ENCODE measurements around the gene CAMSAP1.
"Not testable (repeated sequence)": the region's sequence is repeated elsewhere in the genome, so short reads cannot be mapped to it uniquely, and the experiment has no call there.

Gene CAMSAP1

DNA sequence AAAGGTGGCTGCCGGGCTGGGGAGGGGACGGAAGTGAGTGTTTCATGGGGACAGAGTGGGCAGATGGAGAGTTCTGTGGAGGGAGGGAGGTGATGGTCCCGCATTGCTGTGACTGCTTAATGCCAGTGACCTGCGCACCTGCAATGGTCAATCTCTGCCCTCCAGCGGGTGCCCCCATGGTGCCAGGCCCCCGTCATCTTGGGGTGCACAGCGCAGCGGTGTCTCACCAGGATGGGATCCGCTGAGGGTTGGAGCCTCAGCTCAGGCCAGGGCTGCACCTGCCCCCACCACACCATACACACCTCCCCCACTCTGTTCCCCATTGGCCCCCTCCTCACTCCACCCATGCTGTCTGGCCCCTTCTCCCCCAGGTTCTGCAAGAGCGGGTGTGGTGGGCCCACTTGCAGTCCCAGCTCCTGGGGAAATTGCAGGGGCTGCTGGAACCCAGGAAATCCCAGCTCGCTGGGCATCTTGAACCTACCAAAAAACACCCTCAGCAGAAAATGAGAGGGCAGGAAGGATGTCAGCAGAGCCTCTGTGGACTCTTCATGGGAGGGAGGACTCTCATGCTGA, 12.1 kb upstream of the CAMSAP1 start:
- DNase-seq, result no peak

DNA sequence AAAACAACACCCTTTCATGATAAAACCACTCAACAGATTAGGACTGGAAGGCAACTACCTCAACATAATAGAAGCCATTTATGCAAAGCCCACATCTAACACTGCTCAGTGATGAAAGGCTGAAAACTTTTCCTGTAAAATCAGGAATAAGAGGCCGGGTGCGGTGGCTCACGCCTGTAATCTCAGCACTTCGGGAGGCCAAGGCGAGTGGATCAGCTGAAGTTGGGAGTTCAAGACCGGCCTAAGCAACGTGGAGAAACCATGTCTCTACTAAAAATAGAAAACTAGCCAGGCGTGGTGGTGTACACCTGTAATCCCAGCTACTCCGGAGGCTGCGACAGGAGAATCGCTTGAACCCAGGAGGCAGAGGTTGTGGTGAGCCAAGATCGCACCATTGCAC, 8.9 kb upstream of the CAMSAP1 start:
- DNase-seq, result not testable (repeated sequence)

DNA sequence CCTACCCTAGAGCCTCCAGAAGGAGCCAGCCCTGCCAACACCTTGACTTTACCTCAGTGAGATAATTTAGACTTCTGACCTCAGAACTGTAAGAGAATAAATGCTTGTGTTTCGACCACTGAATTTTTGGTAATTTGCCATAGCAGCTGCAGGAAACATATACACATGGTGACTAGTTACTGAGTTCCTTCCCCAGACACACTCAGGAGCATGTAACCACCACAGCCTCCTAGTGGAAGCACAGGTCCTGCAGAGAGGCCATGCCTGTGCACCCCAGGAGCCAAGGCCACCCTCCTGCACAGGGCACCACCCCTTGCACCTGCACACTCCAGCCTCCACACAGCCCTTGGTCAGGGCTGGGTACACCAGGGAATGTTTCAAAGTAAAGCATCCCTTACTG, 7.6 kb upstream of the CAMSAP1 start:
- DNase-seq, result no peak

DNA sequence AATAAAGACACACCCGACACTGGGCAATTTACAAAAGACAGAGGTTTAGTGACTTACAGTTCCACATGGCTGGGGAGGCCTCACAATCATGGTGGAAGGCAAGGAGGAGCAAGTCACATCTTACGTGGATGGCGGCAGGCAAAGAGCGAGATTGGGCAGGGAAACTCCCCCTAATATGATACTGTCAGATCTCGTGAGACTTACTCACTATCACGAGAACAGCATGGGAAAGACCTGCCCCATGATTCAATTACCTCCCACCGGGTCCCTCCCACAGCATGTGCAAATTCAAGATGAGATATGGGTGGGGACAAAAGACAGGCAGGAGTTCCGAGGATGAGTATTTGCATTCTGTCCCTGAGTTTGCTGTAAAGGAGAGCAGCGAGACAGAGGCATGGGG, 3.9 kb upstream of the CAMSAP1 start:
- not testable (repeated sequence) for DNase-seq

DNA sequence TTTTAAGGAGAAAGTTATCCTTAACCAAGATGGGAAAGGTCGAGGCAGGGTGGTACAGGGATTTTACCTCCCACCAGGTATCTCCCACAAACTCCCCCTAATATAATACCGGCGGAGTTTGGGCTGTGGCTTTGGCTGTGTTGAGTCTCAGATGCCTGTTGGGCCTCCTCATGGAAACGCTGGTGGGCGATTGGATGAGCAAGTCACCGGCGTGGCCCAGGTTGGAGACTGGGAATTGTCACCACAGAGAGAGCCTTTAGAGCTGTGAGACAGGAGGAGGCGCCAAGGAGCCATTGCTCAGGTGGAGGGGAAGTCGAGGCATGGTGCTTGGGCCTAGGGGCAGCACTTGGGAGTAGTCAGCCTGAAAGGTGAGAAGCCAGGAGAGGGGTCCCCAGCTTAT, 3.4 kb upstream of the CAMSAP1 start:
- no peak for DNase-seq

DNA sequence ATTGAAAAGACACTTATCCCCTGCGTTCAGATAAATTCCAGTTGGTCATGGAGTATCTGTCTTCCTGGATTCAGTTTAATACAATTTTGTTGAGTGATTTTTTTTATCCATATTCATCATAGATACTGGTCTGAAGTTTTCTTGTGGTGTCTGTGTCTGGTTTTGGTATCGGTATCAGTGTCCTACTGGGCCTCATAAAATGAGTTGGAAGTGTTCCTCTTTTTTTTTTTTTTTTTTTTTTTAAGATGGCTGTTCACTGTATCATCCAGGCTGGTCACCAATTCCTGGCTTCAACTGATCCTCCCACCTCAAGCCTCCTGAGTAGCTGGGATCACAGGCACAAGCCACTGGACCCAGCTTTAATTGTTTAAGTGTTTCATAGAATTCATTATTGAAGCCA, 2.9 kb upstream of the CAMSAP1 start:
- no peak for DNase-seq

DNA sequence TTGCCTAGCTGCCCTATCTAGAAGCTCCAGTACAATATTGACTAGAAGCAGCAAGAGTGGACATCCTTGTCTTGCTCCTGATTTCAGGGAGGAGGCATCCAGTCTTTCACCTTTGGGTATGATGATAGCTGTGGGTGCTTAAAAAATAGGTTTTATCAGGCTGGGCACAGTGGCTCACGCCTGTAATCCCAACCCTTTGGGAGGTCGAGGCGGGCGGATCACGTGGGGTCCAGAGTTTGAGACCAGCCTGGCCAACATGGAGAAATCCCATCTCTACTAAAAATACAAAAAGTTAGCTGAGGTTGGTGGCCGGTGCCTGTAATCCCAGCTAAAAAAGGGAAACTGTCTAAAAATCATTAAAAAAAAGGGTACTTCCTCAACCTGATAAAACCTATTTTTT, 2.0 kb upstream of the CAMSAP1 start:
- DNase-seq, result no peak

DNA sequence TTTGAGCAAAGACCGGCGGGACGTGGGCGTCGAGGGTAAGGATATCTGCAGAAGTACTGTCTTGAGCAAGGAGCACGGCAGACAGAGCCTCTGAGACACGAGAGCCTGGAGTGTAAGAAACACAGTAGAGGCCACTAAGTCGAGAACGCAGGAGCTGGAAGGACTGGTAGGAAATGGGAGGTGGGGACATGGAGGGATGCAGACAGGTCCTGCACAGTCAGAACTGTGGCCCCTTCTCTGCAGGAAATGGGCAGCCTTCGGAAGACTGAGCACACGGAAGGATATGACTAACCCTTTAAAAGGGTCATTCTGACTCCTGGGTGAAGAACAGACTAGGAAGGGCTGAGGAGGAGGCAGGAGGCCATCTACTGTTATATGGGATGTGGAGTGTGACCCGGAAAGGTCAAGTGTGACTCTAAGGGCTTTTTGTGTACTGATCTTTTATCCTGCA, 1.4 kb upstream of the CAMSAP1 start:
- DNase-seq, result no peak

DNA sequence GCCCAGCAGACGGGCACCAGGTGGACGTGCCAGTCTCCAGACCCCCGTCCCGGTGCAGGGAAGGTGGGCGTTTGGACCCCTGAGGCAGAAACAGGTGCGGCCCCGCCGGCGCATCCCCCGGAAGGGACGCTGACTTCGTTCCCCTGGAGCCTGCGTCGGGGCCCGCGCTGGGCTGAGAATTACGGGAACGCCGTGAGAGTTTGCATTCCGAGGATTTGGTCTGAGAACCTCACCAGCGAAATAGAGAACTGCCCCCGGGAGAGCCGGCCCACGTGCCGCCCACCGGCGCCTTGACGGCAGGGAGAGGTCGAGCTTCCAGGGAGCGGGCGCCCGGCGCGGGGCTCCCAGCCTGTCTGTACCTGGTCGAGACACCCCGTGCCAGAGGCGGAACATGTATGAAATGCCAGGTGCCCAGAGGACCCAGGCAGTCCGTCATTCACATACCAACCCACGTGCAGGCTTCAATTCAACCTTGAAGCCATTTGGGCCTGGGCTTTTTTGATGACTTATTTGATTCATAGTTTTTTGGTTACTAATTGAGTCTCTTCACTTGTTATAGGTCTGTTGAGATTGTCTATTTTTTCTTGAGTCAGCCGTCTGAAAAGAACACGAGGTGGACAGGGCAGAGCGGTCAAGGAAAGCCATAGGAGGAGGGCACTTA, 877 bp upstream of the CAMSAP1 start:
- no peak for DNase-seq

DNA sequence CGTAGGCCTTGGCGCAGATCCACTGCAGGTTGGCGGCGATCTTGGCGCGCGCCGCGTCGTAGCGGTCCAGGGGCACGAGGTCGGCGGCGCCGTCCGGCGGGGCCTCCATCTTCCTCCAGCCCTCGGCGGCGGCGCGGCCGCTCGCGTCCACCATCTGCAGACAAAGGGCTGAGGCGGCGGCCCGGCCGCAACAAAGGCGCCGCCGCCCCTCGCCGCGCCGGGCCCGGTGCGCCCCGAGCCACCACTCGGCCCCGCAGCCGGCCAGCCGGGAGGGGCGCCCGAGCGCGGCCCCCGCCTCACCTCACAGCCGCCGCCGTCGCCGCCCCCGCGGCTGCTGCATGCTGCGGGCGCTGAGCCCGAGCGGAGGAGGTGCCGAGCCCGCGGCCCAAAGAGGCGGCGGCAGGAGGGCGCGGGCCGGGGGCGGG, 328 bp downstream of the CAMSAP1 start:
- no peak for DNase-seq

DNA sequence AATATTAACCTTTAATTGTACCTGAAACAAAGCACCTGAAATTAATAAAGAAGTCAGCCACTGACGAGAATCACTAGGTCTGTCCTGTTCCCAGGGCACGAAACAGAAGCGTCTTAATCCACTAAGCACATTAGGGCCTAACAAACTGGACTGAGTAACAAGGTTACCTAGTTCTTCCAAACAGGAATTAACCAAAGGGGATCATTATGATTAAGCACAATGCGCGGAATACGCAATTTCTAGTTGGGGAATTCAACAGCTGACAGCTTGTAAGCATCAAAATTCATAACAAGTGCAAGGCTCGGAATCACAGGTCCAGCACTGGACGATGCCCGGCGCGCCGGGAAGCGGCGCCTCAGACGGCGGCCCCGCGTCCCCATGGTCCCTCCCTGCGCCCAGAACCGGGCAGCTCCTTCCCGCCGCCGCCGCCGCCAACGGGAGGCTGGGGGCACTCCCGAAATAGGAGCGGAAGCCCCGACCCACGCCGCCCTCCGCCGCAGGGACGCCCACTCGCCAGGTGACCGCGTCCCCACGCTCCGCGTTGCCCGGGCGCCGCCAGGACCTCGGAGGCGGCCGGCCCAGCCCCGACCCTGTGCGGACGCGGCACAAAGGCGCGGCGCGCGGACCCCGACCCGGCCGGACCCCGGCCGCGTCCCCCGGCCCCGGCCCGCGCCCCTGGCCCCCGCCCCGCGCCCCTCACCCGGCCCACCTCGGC, 898 bp downstream of the CAMSAP1 start:
- DNase-seq, result no peak

DNA sequence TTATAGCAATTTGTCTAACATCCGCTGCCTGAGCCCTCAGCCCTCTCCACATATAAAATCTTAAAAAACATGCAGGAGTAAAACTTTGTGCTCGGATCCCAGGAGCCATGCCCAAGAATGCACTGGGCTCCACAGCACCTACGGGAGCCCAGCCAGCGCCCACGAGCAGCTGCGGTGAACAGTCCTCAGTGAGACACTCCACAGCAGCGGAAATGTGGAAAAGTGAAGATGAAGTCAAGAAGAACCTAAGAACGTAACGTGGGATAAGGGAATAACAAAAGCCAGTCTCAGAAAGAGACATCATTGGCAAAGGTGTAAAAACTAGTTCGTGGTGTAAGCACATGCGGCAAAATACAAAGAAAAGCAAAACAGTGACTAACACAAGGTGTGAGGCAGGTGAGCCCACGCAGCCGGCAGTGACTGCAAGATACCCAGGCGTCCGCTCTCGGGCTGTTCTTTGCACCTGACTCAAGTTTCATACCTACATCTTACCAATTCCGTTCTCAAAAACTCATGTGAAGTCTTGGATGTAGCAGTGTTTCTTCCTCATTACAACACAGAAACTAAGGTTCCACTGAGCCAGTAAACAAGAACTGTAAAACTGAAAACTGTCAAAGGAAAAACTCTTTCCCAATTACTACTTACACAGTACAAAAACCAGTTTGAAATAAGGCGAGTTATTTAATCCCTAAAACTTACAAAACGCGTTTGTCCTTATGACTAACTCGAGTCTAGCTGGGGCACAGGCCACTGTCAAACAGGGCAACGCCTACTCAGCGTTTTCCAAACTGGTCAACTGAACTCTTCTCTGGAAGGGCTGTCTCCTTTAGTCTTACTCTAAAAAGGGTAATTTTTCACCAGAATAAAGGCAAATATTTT, 1.7 kb downstream of the CAMSAP1 start:
- DNase-seq, result no peak

DNA sequence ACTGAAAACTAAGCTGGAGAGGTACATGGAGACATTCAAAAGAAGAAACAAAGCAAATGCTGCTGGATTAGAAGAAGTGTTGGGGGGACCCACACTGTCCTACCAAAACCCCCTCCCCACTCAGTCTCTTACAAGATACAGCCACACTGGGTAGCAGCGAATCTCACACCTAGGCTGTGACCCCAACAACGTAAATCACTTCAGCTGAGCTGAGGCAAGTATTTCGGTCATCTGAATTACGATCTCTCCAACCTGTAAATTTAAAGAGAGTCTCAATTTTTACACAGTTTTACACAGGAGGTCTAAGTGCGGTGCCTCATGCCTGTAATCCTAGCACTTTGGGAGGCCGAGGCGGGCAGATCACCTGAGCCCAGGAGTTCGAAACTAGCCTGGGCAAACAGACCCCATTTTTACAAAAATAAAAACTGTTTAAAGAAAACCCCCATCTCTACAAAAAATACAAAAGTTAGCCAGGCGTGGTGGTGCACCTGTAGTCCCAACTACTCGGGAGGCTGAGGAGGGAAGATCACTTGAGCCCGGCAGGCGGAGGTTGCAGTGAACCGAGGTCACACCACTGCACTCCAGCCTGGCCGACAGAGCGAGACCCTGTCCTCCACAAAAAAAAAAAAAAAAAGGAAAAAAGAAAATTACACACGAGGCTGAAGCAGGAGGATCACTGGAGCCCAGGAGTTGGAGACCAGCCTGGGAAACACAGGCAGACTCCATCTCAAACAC, 3.4 kb downstream of the CAMSAP1 start:
- no peak for DNase-seq

DNA sequence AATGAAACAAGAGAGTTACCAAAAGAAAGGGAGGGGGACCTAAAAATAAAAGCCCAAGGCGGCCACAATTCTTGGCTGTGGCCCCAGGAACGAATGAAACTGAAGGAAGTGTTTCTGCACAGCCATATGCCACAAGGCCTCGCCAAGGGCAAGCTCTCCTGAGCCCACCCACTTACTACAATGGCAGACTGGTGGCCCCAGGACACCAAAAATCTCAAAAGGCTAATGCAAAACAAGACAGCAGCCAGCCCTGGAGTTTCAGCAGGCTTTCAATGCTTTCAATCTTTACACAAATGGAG, 4.0 kb downstream of the CAMSAP1 start:
- DNase-seq, result no peak

DNA sequence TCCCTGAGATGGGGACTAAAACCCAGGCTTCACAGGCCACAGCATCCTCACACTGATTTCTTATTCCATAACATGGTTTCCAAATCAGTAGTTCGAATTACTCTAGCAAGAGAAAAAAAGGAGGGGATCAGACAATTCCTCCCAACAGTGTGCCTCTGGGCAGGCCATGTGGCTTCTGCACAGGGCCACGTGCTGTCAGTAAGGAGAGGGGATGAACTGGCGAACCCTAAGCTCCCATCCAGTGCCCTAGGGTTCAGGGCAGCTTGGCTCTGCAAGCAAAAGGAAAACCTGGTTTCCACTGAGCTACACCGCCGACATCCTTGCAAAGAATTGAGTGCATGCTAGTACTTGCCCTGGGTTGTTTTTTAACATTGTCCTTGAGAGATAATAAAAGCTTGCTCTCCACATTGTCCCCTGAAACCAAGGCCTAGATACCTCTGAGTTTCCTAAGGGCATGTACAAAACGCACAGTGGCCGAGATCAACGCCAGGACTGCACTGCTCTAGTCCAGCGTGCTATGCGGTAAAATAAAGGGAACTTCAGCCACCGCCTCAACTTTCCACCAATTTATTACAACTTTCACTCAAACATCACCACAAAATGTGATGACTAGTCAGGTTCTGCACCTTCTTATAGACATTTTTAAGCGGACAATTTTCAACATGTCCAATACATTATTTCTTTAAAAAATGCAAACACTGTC, 4.5 kb downstream of the CAMSAP1 start:
- DNase-seq, result no peak

DNA sequence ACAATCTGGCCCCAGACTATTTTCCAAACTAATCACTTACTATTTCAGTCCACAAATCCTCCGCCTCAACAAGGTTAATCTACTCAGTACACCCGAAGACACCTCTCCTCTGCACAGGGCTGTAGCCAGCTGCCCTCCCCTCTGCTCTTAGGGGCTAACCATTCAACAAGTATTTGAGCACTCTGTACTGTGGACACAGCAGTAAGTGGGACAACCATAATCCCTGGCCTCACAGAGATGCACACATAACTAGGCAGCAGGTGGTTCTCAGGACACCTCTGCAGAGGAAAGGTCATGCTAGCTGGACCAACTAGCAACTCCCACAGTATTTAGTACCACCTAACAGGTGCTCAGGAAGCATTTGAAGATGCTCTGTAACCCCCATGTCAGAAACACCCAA, 5.5 kb downstream of the CAMSAP1 start:
- no peak for DNase-seq

DNA sequence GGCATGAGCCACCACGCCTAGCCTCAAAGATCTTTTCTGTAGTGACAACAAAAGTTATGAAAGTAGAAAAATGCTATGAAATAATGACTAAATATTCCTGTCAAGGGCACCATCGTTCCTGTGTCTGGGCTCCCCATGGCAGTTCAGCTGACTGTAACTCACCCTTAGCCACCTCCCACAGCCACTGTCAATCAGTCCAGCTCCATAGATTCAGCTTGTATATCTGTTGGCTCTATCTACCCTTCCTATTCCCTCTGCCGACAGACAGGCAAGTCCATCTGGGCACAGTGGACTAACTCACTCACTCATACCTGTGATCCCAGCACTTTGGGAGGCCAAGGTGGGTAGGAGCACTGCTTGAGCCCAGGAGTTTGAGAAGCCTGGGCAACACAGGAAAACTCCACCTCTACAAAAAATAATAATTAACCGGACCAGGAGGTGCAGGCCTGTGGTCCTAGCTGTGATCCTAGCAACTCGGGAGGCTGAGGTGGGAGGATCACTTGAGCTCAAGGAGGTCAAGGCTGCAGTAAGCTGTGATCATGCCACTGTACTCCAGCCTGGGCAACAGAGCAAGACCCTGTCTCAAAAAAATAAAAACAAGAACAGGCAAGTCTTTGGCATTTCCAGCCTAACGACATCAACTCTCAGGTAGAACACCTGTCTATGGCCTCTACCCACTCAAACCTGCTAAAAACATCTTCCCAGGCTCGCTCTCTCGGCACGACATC, 6.2 kb downstream of the CAMSAP1 start:
- DNase-seq, result no peak

DNA sequence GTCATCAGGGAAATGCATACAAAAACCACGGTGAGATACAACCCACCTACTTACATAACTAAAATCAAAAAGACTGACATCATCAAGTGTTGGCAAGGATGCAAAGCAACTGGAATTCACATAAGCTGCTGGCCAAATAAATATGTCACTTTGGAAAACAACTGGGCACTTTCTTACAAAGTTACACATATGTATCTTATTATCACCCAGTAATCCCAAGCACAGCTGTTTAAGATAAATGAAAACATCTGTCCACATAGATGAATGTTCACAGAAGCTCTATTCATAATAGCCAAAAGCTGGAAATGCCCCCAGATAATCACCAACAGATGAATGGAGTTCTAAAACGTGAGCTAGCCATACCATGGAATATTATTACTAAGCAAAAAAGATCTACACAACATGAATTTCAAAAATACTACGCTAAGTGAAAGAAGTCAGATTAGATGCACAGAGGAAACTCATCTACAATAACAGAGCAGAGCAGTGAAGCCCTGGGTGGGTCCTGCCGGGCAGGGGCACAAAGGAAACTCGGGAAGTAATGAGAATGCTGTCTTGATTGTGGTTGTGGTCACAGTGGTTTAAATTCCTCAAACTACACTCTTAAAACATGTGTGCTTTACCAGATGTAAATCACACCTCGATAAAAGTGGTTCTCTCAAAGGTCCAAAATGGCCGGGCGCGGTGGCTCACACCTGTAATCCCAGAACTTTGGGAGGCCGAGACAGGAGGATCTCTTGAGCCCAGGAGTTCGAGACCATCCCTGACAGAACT, 8.5 kb downstream of the CAMSAP1 start:
- no peak for DNase-seq

DNA sequence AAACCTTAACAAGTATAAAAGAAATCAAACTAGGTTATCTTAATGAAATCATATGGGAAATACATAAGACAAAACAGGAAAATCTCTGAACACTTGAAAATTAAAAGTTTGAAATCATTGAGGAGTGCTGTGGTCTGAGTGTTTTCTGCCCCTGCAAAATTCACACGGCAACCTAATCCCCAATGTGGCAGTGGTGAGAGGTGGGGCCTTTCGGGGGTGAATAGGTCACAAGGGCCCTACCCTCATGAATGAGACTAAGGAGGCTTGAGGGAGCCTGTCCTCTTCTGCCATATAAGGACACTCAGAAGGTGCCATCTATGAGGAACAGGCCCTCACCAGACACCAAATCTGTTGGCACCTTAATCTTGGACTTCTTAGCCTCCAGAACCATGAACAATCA, 10.7 kb downstream of the CAMSAP1 start:
- no peak for DNase-seq

DNA sequence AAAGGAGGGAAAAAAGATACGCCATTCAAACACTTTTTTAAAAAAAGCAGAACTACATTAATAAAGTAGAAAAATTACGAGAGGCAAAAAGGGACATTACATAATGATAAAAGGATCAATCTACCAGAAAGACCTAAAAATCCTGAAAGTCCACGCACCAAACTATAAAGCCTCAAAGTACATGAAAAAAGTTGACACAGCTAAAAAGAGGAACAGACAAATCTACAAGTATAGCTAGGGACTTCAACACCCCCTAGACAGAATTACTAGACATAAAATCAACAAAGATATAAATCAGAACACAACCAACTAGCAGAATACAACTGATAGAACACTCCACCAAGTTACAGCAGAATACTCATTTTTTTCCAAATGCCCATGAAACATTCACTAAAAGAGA, 11.1 kb downstream of the CAMSAP1 start:
- DNase-seq, result no peak

Data from GOT3 (cell line).